Neural cell (in vitro differentiated cells): ENCODE measurements around the gene CEL. TPM values are rescaled to one million over a fixed set of nuclear protein-coding genes. Genes with fewer than 3 reads are reported as not detected.

Experiments used
- H2AFZ ChIP-seq: fragments of 200-600, 300-800 bp; sonication (generic), shearing (Covaris generic); 2 replicates; pipeline ENCODE4 v1.6.0; 2014; ENCODE audit warnings: low read depth, mild to moderate bottlenecking, antibody characterized with exemption, low read length, moderate library complexity
- H3F3A ChIP-seq: fragments of 200-600 bp; shearing (Covaris generic); 2 replicates; pipeline ENCODE4 v1.6.1; 2016; ENCODE audit warnings: mild to moderate bottlenecking, moderate library complexity, mixed read lengths, antibody characterized with exemption, low read length; ENCODE audit not compliant: insufficient read depth, poor library complexity, severe bottlenecking
- H3K27ac ChIP-seq: fragments of 200-600, 300-800 bp; sonication (generic), shearing (Covaris generic); 2 replicates; pipeline ENCODE4 v1.5.1; 2014; ENCODE audit warnings: mild to moderate bottlenecking, low read length, moderate library complexity
- H3K27me3 ChIP-seq: fragments of 300-800, 200-600 bp; sonication (generic), shearing (Covaris generic); 2 replicates; pipeline ENCODE4 v1.6.0; 2014; ENCODE audit warnings: mild to moderate bottlenecking, low read depth, low read length, moderate library complexity; ENCODE audit not compliant: insufficient read depth
- H3K36me3 ChIP-seq: fragments of 300-800, 200-600 bp; sonication (generic), shearing (Covaris generic); 2 replicates; pipeline ENCODE4 v1.5.1; 2014; ENCODE audit warnings: mild to moderate bottlenecking, antibody characterized with exemption, low read length, moderate library complexity; ENCODE audit not compliant: insufficient read depth
- H3K4me2 ChIP-seq: fragments of 300-800, 200-600 bp; sonication (generic), shearing (Covaris generic); 2 replicates; pipeline ENCODE4 v1.6.0; 2014; ENCODE audit warnings: mild to moderate bottlenecking, low read length
- H3K4me3 ChIP-seq: fragments of 300-800, 200-600 bp; sonication (generic), shearing (Covaris generic); 2 replicates; pipeline ENCODE4 v1.5.1; 2014; ENCODE audit warnings: mild to moderate bottlenecking, low read length, moderate library complexity
- H3K79me2 ChIP-seq: fragments of 200-600 bp; shearing (Covaris generic); replicated peaks from 2 replicates; pipeline ENCODE4 v1.6.0; 2014; ENCODE audit warnings: mild to moderate bottlenecking, low read length, moderate library complexity; ENCODE audit not compliant: insufficient read depth
- H3K9ac ChIP-seq: fragments of 300-800, 200-600 bp; sonication (generic), shearing (Covaris generic); 2 replicates; pipeline ENCODE4 v1.6.1; 2016; ENCODE audit warnings: mild to moderate bottlenecking, low read length, mixed read lengths
- H3K9me2 ChIP-seq: fragments of 200-600 bp; shearing (Covaris generic); 2 replicates; pipeline ENCODE4 v1.6.1; 2016; ENCODE audit warnings: mild to moderate bottlenecking, low read length, mixed read lengths; ENCODE audit not compliant: insufficient read depth
- H3K9me3 ChIP-seq: fragments of 200-600, 300-800 bp; sonication (generic), shearing (Covaris generic); 2 replicates; pipeline ENCODE4 v1.6.1; 2016; ENCODE audit warnings: mild to moderate bottlenecking, mixed run types, low read length, moderate library complexity, mixed read lengths
- H4K20me1 ChIP-seq: fragments of 200-600 bp; shearing (Covaris generic); 2 replicates; pipeline ENCODE4 v1.6.1; 2016; ENCODE audit warnings: mild to moderate bottlenecking, mixed run types; ENCODE audit not compliant: insufficient read depth
- CTCF ChIP-seq: fragments of 450-650 bp; IDR thresholded peaks from 2 replicates; pipeline ENCODE4 v1.5.1; 2014; ENCODE audit warnings: antibody characterized with exemption, mild to moderate bottlenecking, moderate library complexity; ENCODE audit not compliant: poor library complexity, severe bottlenecking
- EP300 ChIP-seq: fragments of 450-650 bp; conservative IDR thresholded peaks from 2 replicates; pipeline ENCODE4 v1.6.1; 2014; ENCODE audit warnings: antibody characterized with exemption, mild to moderate bottlenecking, moderate library complexity; ENCODE audit not compliant: poor library complexity, severe bottlenecking
- EZH2 ChIP-seq: fragments of 200-600, 300-800 bp; shearing (Covaris generic), sonication (generic); IDR thresholded peaks from 2 replicates; pipeline ENCODE4 v1.6.1; 2014; ENCODE audit warnings: antibody characterized with exemption, low read length, borderline replicate concordance, mild to moderate bottlenecking; ENCODE audit not compliant: insufficient read depth, poor library complexity, severe bottlenecking
- MXI1 ChIP-seq: fragments of 450-650 bp; conservative IDR thresholded peaks from 2 replicates; pipeline ENCODE4 v1.6.1; 2014; ENCODE audit warnings: antibody characterized with exemption, mild to moderate bottlenecking; ENCODE audit not compliant: poor library complexity, severe bottlenecking
- POLR2AphosphoS5 ChIP-seq: IDR thresholded peaks from 2 replicates; pipeline ENCODE4 v1.6.1; 2012
- RAD21 ChIP-seq: fragments of 450-650 bp; conservative IDR thresholded peaks from 2 replicates; pipeline ENCODE4 v1.6.1; 2014; ENCODE audit warnings: antibody characterized with exemption, mild to moderate bottlenecking, moderate library complexity
- REST ChIP-seq: IDR thresholded peaks from 2 replicates; pipeline ENCODE4 v1.6.1; 2012; ENCODE audit warnings: borderline replicate concordance
- SMC3 ChIP-seq: fragments of 450-650 bp; conservative IDR thresholded peaks from 2 replicates; pipeline ENCODE4 v1.6.1; 2014; ENCODE audit warnings: antibody characterized with exemption, mild to moderate bottlenecking, moderate library complexity; ENCODE audit not compliant: poor library complexity
- TAF1 ChIP-seq: IDR thresholded peaks from 2 replicates; pipeline ENCODE4 v1.6.1; 2012; ENCODE audit warnings: low read depth
- polyA plus RNA-seq: library from polyadenylated mRNA; depleted of rRNA; stranded (reverse); fragments of >200 nt; gene quantifications from 2 replicates; pipeline ENCODE4 v1.2.3, GENCODE V29; 2014

Gene CEL
- polyA plus RNA-seq, 1 donor from 2014 or later, result 0.95 TPM

GRCh38 chr9:133063159-133063499 is 1.3 kb downstream of the CEL start:
- H3K36me3 ChIP-seq, result no peaks in the 10 kb centered on the region
- no peak overlapping the region for H3K27ac ChIP-seq
- no peaks in the 10 kb centered on the region for H3K79me2 ChIP-seq

GRCh38 chr9:133063500-133064231 is 1.9 kb downstream of the CEL start:
- Histone ChIP-seq H3K4me2 (no peak overlapping the region), H4K20me1 (no peaks in the 10 kb centered on the region), H3K27me3 (no peaks in the 10 kb centered on the region), H3K27ac (no peak overlapping the region), H2AFZ (no peak overlapping the region), H3K36me3 (no peaks in the 10 kb centered on the region), H3K4me3 (no peak overlapping the region), H3F3A (no peaks in the 10 kb centered on the region), H3K79me2 (no peaks in the 10 kb centered on the region), H3K9me3 (no peaks in the 10 kb centered on the region), H3K9me2 (no peaks in the 10 kb centered on the region), H3K9ac (no peak overlapping the region)
- TF ChIP-seq EZH2 (no peak), POLR2AphosphoS5 (no peak), CTCF (no peak)

More at GRCh38 chr9:133063159-133063499, 1.3 kb downstream of the CEL start:
- no peak overlapping the region for H3K4me3 ChIP-seq
- H3K4me2 ChIP-seq, result no peak overlapping the region
- no peaks in the 10 kb centered on the region for H3K9me3 ChIP-seq
- TF ChIP-seq POLR2AphosphoS5, result no peak
- TF ChIP-seq REST, result no peak
- TF ChIP-seq EZH2, result no peak
- no peak for TF ChIP-seq EP300
- TF ChIP-seq TAF1, result no peak
- no peak for TF ChIP-seq RAD21
- no peak for TF ChIP-seq MXI1
- TF ChIP-seq CTCF, result no peak
- TF ChIP-seq SMC3, result no peak
- H2AFZ ChIP-seq, result no peak overlapping the region
- no peaks in the 10 kb centered on the region for H3F3A ChIP-seq
- no peaks in the 10 kb centered on the region for H4K20me1 ChIP-seq
- H3K9me2 ChIP-seq, result no peaks in the 10 kb centered on the region
- no peak overlapping the region for H3K9ac ChIP-seq
- no peaks in the 10 kb centered on the region for H3K27me3 ChIP-seq
